Duodenal mucosa (tissue), 2 donors: ENCODE results near the gene RPS27L.

Source experiments
- H3K27ac ChIP-seq: one replicate; pipeline ENCODE4 v1.7.0; 2013; ENCODE audit warnings: low read depth, low read length
- H3K27me3 ChIP-seq, 2 donors: one replicate each; pipeline ENCODE4 v1.7.0; 2013; ENCODE audit warnings: low read length in 2 of 2, control low read depth in 1 of 2; ENCODE audit not compliant: insufficient read depth in 2 of 2, control insufficient read depth in 1 of 2
- H3K36me3 ChIP-seq, 2 donors: one replicate each; pipeline ENCODE4 v1.7.0; 2013; ENCODE audit warnings: low read length in 2 of 2, control low read depth in 1 of 2; ENCODE audit not compliant: insufficient read depth in 2 of 2, control insufficient read depth in 1 of 2
- H3K4me1 ChIP-seq, 2 donors: one replicate each; pipeline ENCODE4 v1.7.0; 2013; ENCODE audit warnings: low read length in 2 of 2, control low read depth in 1 of 2; ENCODE audit not compliant: insufficient read depth in 2 of 2, control insufficient read depth in 1 of 2
- H3K4me3 ChIP-seq, 2 donors: one replicate each; pipeline ENCODE4 v1.7.0; 2013; ENCODE audit warnings: low read length in 2 of 2, low read depth in 1 of 2
- H3K9ac ChIP-seq, 2 donors: one replicate each; pipeline ENCODE4 v1.7.0; 2013; ENCODE audit warnings: low read length in 2 of 2, low read depth in 1 of 2
- H3K9me3 ChIP-seq, 2 donors: one replicate each; pipeline ENCODE4 v1.7.0; 2013; ENCODE audit warnings: low read length in 2 of 2, control low read depth in 1 of 2; ENCODE audit not compliant: control insufficient read depth in 1 of 2

The RPS27L gene

DNA sequence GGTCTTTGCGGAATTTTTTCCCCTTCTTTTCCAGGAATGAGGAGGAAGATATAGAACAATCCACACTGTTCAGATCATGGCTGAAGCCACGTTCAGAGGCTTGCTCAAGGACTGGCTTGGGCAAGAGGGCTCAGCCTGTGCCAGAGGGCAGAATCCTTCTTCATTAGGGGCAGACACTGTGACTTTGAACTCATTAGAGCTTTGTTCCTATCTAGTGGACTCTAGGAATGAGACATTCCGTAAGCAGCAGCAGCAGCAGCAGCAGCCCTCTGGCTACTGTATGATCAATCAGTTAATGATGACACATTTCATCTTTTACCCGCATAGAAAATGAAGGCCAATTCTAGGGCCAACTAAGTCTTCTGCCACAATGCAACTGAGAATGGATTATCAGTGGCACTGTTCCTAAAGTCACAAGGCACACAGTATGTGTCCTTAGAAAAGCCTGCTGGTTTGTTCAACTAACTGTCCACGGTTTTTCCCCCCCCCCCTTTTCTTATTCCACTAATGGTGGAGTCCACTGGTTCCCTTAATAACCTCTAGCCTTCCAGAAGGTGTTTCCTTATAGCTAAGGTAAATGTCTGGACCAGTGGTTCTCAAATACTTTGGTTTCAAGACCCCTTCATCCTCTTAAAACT is 30.4 kb upstream of the RPS27L start:
- no peaks in the 10 kb centered on the region for H3K27me3 ChIP-seq
- H3K27ac ChIP-seq, result no peak overlapping the region
- no peaks in the 10 kb centered on the region for H3K9me3 ChIP-seq
- H3K36me3 ChIP-seq, result no peaks in the 10 kb centered on the region
- no peak overlapping the region for H3K4me3 ChIP-seq
- peaks cover 16 to 28% of the 10 kb centered on the region in 2 donors for H3K4me1 ChIP-seq
- H3K9ac ChIP-seq, result no peak overlapping the region

DNA sequence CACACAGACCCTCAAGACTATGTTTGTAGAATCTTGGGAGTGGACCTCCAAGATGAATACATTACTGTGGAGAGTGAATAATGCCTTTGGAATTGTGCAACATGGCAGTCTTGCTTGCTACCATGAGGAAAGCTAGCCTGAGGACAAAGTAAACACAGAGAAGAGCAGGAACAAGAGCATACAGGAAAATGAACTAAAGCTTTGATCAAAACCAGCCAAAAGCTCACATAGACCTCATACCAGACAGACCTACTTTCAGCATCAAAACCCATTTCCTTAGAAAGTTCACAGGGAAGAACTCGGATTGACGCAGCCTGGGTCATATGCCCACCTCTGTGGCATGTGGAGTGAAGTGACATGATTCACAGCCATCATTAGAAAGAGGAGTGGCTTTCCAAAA is 28.8 kb upstream of the RPS27L start:
- Histone ChIP-seq H3K27me3 (no peaks in the 10 kb centered on the region), H3K9ac (no peak overlapping the region), H3K4me1 (peaks cover 12 to 15% of the 10 kb centered on the region in 2 donors), H3K36me3 (no peaks in the 10 kb centered on the region), H3K4me3 (no peak overlapping the region), H3K27ac (no peak overlapping the region), H3K9me3 (no peaks in the 10 kb centered on the region)

DNA sequence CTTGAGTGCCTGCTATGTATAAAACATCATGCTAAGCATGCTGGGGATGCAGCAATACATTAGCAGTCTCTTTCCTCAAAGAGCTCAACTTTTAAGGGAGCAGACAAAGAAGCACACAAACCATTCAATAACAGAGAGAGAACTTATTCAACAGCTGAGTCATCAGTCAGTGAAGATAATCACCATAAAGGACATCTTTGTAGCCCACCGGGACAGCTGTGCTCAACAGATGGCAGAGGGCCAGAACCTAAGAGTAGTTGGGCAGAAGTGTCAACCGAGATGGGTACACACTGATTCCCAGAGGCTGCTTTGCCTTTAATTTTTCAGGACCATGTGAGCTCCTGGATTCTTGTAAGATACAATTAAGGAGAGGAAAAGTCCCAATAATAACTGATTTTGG is 27.9 kb upstream of the RPS27L start:
- Histone ChIP-seq H3K36me3 (no peaks in the 10 kb centered on the region), H3K27me3 (no peaks in the 10 kb centered on the region), H3K9me3 (no peaks in the 10 kb centered on the region), H3K4me3 (no peak overlapping the region), H3K27ac (no peak overlapping the region), H3K9ac (no peak overlapping the region), H3K4me1 (peaks cover 6 to 9% of the 10 kb centered on the region in 2 donors)

DNA sequence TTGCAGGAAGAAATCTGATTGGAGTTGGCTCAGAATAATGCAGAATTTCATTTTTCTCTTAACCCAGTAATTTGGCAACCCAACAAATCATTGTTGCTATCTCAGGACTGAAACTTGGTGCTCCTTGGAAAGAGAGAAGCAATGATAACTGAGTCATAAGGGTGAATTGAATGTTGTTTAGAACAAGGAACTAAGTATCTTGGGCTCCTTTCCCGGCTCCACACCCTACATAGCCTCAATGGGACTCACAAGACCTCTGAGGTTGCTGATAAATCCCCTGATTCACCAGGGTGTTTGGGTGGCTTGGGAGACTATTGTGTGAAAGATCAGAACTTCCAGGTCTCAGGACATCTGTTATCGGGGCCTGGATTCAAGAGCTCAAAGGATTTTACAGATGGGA is 24.4 kb upstream of the RPS27L start:
- Histone ChIP-seq H3K9ac (no peak overlapping the region), H3K27ac (no peak overlapping the region), H3K36me3 (no peaks in the 10 kb centered on the region), H3K4me3 (no peak overlapping the region), H3K9me3 (no peaks in the 10 kb centered on the region), H3K4me1 (no peaks in the 10 kb centered on the region), H3K27me3 (no peaks in the 10 kb centered on the region)

DNA sequence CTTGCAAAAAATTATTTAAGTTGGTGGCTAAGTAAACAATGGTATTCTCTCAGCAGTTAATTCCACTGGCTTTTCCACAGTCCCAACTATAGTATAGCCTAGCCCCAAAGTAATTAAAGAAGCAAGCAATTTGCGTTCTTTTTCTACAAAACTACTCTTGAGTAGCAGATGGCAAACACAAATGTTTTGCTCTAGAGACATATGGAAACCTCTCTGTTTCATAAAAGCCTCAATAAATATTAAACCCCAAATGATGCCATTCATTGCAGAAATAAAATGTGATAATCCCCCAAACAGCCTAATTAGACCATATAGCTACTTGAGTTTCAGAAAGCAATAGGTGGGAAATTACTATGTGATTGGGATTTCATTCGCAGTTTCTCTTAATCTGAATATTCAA is 23.5 kb upstream of the RPS27L start:
- no peaks in the 10 kb centered on the region for H3K4me1 ChIP-seq
- no peak overlapping the region for H3K9ac ChIP-seq
- H3K9me3 ChIP-seq, result no peaks in the 10 kb centered on the region
- no peak overlapping the region for H3K27ac ChIP-seq
- H3K36me3 ChIP-seq, result no peaks in the 10 kb centered on the region
- H3K27me3 ChIP-seq, result no peaks in the 10 kb centered on the region
- H3K4me3 ChIP-seq, result no peak overlapping the region

DNA sequence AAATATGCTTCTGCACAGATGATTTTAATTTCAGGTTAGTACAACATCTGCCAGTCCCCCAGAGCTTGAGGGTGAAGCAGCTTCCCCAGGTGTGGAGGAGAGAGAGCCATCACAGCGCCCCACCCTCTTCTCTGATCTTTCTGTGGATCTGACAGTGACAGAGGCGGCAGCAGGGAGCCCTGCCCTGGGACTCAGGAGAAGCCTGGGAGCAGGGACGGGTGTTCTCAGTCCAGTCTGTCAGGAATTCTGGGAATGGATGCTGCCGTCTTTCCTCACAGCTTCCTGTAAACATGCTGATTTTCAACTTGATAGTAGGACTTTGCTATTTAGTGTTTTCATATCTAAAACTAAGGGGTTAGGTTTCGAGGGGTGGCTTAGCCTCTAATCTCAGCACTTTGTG is 20.8 kb upstream of the RPS27L start:
- H3K9me3 ChIP-seq, result no peaks in the 10 kb centered on the region
- H3K9ac ChIP-seq, result no peak overlapping the region
- no peaks in the 10 kb centered on the region for H3K4me1 ChIP-seq
- H3K4me3 ChIP-seq, result no peak overlapping the region
- no peak overlapping the region for H3K27ac ChIP-seq
- no peaks in the 10 kb centered on the region for H3K27me3 ChIP-seq
- no peaks in the 10 kb centered on the region for H3K36me3 ChIP-seq

DNA sequence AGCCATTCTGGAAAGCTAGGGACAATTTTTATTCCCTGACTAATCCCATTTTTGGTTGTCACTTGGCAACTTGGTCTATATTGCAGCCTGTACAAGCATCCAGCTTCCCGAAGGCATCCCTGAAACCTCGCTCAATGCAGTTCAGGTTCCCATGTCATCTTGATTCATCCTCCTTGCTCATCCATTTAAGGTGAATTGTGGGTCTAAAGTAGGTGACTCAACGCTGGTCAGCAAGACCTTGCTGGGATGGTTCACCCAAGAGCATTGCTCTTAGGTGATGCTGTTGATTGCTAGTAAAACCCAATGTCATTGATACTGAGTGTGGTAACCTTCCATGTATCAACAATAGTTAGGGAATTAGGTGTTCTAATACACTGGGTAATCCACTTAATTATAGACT is 19.0 kb upstream of the RPS27L start:
- Histone ChIP-seq H3K27me3 (no peaks in the 10 kb centered on the region), H3K9ac (no peak overlapping the region), H3K4me1 (no peaks in the 10 kb centered on the region), H3K4me3 (no peak overlapping the region), H3K27ac (no peak overlapping the region), H3K36me3 (no peaks in the 10 kb centered on the region), H3K9me3 (no peaks in the 10 kb centered on the region)

DNA sequence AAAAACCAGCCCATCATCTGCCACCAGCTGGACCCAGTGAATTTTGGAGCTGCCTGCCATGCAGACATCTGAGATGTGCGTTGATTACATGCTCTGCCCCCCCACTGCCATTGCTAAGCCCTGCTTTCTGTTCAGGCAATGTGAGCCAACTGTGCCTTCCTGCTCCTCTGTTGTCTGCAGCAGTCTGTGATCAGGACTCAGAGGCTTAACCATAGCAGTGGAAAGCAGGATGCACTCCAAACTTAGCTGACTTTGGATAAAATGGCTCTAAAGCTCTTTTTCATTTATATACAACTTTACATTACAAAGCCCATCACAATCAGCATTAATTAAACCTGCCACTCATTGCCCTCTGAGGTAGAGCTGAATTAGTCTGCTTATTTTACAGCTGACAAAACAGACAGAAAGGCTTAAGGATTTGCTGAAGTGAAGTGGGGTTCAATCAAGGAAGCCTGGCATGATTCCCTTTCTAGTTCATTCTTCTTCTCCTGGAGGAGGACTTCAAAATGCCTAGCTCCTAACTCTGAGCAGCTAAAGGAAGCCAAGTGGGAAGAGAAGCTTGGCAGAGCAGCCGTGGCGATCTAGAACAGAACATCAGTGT is 15.7 kb upstream of the RPS27L start:
- Histone ChIP-seq H3K27me3 (no peaks in the 10 kb centered on the region), H3K4me1 (no peaks in the 10 kb centered on the region), H3K36me3 (no peaks in the 10 kb centered on the region), H3K27ac (no peak overlapping the region), H3K9ac (no peak overlapping the region), H3K9me3 (no peaks in the 10 kb centered on the region), H3K4me3 (no peak overlapping the region)

DNA sequence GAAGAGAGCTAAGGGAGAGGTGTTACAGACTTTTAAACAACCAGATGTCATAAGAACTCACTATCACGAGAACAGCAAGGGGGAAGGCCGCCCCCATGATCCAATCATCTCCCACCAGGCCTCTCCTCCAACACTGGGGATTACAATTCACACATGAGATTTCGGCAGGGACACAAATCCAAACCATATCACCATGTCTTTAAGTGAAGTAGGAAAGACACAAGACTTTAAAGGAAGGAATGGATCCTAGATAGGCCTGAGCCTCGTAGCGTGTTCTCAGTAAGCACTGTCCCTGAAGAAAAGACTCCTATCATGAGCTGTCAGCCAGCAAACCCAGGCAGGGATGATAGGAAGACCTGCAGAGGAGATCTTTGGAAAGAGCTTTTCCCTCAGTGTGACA is 15.1 kb upstream of the RPS27L start:
- H3K27ac ChIP-seq, result no peak overlapping the region
- H3K9ac ChIP-seq, result no peak overlapping the region
- H3K36me3 ChIP-seq, result no peaks in the 10 kb centered on the region
- H3K27me3 ChIP-seq, result no peaks in the 10 kb centered on the region
- H3K4me1 ChIP-seq, result no peaks in the 10 kb centered on the region
- no peaks in the 10 kb centered on the region for H3K9me3 ChIP-seq
- H3K4me3 ChIP-seq, result no peak overlapping the region

DNA sequence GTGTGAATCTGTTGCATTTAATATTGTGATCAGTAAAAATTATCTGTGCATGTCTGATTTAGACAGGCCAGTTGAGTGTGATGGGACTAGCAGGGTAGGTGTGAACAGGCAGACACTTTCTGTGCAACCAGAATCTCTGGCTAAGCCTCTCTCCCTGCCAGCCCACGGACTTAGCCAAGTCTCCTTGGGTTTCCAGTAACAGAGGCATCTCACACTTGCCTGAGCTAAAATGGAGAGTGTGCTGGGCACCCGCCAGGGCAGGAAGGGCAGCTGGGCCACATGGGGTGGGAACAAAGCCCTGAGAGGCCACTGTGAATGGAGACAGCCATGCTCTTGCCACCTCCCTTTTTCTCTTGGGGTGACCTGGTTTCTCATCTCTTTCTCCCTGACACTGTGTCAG is 12.5 kb upstream of the RPS27L start:
- H3K9me3 ChIP-seq, result no peaks in the 10 kb centered on the region
- no peak overlapping the region for H3K27ac ChIP-seq
- no peaks in the 10 kb centered on the region for H3K36me3 ChIP-seq
- H3K4me3 ChIP-seq, result no peak overlapping the region
- H3K27me3 ChIP-seq, result no peaks in the 10 kb centered on the region
- no peak overlapping the region for H3K9ac ChIP-seq
- H3K4me1 ChIP-seq, result no peaks in the 10 kb centered on the region
